ENCODE measurements around the gene THBS2. TPM values are rescaled to one million over a fixed set of nuclear protein-coding genes. Genes with fewer than 3 reads are reported as not detected.

The THBS2 gene
- total RNA-seq, 1 experiment from 2014 or later: not detected

DNA sequence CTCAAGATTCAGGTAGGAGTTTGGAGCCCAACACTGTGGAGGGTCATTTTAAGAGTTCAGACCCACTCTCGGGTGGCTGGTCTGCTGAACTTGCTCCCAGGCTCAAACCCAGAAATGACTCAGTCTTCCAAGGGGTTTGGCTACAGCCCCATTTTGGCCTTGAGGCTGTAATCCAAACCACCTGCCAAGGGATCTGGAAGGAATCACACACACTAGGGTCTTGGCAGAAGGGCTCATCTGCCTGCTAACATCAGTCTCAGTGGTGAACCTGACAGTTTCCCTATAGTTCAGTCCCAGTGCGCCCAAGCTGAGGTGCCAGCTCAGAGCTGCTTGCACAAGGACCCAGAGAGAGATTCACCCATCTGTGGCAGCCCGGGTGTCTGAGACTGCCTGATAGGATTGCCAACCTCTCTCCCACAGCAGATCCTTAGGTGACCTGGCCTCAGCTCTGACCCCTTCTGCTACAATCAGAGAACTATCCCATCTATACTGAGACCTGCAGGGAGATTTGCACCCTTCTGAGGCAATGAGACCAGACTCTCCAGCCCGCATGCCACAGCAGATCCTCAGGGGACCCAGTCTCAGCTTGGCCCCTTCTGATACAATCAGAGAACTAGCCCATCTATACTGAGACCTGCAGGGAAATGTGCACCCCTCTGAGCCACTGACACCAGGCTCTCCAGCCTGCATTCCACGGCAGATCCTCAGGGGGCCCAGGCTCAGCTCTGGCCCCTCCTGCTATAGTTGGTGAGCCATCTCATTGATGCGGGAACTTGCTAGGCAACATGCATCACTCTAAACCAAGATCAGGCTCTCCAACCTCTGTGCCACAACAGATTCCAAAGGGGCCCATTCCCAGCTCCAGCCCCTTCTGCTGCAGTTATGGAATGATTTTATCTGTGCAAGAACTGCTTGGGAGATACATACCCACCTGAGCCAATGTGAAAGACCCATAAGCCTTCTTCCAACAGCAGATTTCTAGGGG lies 48.2 kb downstream of the THBS2 start:
- DNase-seq: no peak
- intact Hi-C loops (cut with micrococcal nuclease; ENCODE audit: unreplicated experiment): no loop called here
- POLR2A ChIA-PET (ENCODE audit: unreplicated experiment): no interaction called here
- H4K20me1 ChIP-seq (ENCODE audit: insufficient read depth): no peaks in the 10 kb centered on the region
- no peaks in the 10 kb centered on the region for H3F3A ChIP-seq (ENCODE audit: insufficient read depth, low read depth)
- CTCF ChIA-PET: no interaction called here
- H3K4me3 ChIP-seq: no peak overlapping the region
- no TSS peak for BruUV-seq (replicated peaks)
- no peaks in the 10 kb centered on the region for H3K36me3 ChIP-seq (ENCODE audit: low read depth)
- H3K79me2 ChIP-seq (ENCODE audit: low read depth): no peaks in the 10 kb centered on the region
- no peak overlapping the region for H3K4me2 ChIP-seq
- H3K9me2 ChIP-seq (ENCODE audit: insufficient read depth): no peaks in the 10 kb centered on the region
- no peaks in the 10 kb centered on the region for H3K9me3 ChIP-seq (ENCODE audit: insufficient read depth, low read depth)
- TF ChIP-seq, protein P1, sequence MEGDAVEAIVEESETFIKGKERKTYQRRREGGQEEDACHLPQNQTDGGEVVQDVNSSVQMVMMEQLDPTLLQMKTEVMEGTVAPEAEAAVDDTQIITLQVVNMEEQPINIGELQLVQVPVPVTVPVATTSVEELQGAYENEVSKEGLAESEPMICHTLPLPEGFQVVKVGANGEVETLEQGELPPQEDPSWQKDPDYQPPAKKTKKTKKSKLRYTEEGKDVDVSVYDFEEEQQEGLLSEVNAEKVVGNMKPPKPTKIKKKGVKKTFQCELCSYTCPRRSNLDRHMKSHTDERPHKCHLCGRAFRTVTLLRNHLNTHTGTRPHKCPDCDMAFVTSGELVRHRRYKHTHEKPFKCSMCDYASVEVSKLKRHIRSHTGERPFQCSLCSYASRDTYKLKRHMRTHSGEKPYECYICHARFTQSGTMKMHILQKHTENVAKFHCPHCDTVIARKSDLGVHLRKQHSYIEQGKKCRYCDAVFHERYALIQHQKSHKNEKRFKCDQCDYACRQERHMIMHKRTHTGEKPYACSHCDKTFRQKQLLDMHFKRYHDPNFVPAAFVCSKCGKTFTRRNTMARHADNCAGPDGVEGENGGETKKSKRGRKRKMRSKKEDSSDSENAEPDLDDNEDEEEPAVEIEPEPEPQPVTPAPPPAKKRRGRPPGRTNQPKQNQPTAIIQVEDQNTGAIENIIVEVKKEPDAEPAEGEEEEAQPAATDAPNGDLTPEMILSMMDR (conservative IDR thresholded peaks at IDR 0.05): no peak
- TF ChIP-seq EZH2 (IDR thresholded peaks at IDR 0.05; ENCODE audit: low read depth): no peak
- no peak overlapping the region for H2AFZ ChIP-seq
- no peak overlapping the region for H3K27ac ChIP-seq
- no peaks in the 10 kb centered on the region for H3K4me1 ChIP-seq (replicated peaks; ENCODE audit: insufficient read depth)
- H3K27me3 ChIP-seq (ENCODE audit: insufficient read depth, low read depth): peaks cover 22% of the 10 kb centered on the region

DNA sequence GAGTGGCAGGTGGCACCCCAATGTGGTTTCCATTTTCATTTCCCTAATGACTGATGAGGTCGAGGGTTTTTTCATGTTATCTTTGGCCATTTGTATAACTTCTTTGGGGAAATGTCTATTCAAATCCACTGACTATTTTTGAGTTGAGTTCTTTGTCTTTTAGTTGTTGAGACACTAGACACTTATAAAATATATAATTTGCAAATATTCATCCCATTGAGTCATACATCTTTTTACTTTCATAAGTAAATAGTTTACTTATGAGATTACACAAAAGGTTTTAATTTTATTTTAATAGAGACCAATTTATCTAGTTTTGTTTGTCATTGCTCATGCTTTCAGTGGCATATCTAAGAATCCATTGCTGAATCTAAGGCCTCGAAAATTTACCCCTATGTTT lies 49.5 kb downstream of the THBS2 start:
- H3K36me3 ChIP-seq (ENCODE audit: low read depth): no peaks in the 10 kb centered on the region
- no peak overlapping the region for H2AFZ ChIP-seq
- BruUV-seq (replicated peaks): no TSS peak
- H3K27me3 ChIP-seq (ENCODE audit: insufficient read depth, low read depth): peaks cover 33% of the 10 kb centered on the region
- no peaks in the 10 kb centered on the region for H3K9me2 ChIP-seq (ENCODE audit: insufficient read depth)
- no peak overlapping the region for H3K4me3 ChIP-seq
- intact Hi-C loops (cut with micrococcal nuclease; ENCODE audit: unreplicated experiment): no loop called here
- no peak overlapping the region for H3K27ac ChIP-seq
- H3K4me1 ChIP-seq (replicated peaks; ENCODE audit: insufficient read depth): no peaks in the 10 kb centered on the region
- ChIA-PET POLR2A (ENCODE audit: unreplicated experiment) (no interaction called here), CTCF (no interaction called here)
- no peak for DNase-seq
- TF ChIP-seq, protein P1 (conservative IDR thresholded peaks at IDR 0.05): no peak
- TF ChIP-seq EZH2 (IDR thresholded peaks at IDR 0.05; ENCODE audit: low read depth): no peak
- H3K4me2 ChIP-seq: no peak overlapping the region
- no peaks in the 10 kb centered on the region for H3F3A ChIP-seq (ENCODE audit: insufficient read depth, low read depth)
- no peaks in the 10 kb centered on the region for H3K79me2 ChIP-seq (ENCODE audit: low read depth)
- no peaks in the 10 kb centered on the region for H4K20me1 ChIP-seq (ENCODE audit: insufficient read depth)
- no peaks in the 10 kb centered on the region for H3K9me3 ChIP-seq (ENCODE audit: insufficient read depth, low read depth)

DNA sequence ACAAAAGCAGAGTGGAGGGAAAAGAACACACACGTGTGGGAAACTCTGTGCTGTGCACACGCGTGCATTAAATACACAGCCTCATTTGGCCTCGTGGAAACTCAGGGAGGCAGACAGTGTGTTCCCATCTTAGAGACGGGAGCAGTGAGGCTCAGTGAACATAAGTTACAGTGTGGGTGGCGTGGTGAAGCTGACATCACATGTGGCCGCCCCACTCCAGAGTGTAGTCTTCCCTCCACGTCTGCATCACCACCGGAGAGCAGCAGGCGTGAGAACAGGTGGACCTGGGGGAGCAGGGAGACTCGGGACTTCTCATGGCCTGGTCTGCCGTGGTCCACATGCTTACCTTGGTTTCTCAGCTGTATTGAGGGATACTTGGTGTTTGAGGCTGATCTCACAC lies 51.7 kb downstream of the THBS2 start:
- no peaks in the 10 kb centered on the region for H3K9me3 ChIP-seq (ENCODE audit: insufficient read depth, low read depth)
- H3K4me2 ChIP-seq: no peak overlapping the region
- H3K36me3 ChIP-seq (ENCODE audit: low read depth): no peaks in the 10 kb centered on the region
- H3K4me1 ChIP-seq (replicated peaks; ENCODE audit: insufficient read depth): no peaks in the 10 kb centered on the region
- H3K27me3 ChIP-seq (ENCODE audit: insufficient read depth, low read depth): peaks cover 35% of the 10 kb centered on the region
- H3K9me2 ChIP-seq (ENCODE audit: insufficient read depth): no peaks in the 10 kb centered on the region
- BruUV-seq (replicated peaks): no TSS peak
- CTCF ChIA-PET: no interaction called here
- intact Hi-C loops (cut with micrococcal nuclease; ENCODE audit: unreplicated experiment): no loop called here
- no peak overlapping the region for H3K27ac ChIP-seq
- TF ChIP-seq, protein P1 (conservative IDR thresholded peaks at IDR 0.05): no peak
- TF ChIP-seq EZH2 (IDR thresholded peaks at IDR 0.05; ENCODE audit: low read depth): no peak
- H3K4me3 ChIP-seq: no peak overlapping the region
- no peaks in the 10 kb centered on the region for H4K20me1 ChIP-seq (ENCODE audit: insufficient read depth)
- no peak for DNase-seq
- H2AFZ ChIP-seq: no peak overlapping the region
- no peaks in the 10 kb centered on the region for H3K79me2 ChIP-seq (ENCODE audit: low read depth)
- POLR2A ChIA-PET (ENCODE audit: unreplicated experiment): no interaction called here
- H3F3A ChIP-seq (ENCODE audit: insufficient read depth, low read depth): no peaks in the 10 kb centered on the region
